Measurements from ENCODE around the gene ELOVL7. TPM values are rescaled to one million over a fixed set of nuclear protein-coding genes. Genes with fewer than 3 reads are reported as not detected.

The ELOVL7 gene
- polyA plus RNA-seq (2011; rRNA removed) (0.06 and 0.11 TPM in 2 replicates), polyA minus RNA-seq (2011; rRNA and poly(A)+ RNA removed) (not detected in 2 replicates)

DNA sequence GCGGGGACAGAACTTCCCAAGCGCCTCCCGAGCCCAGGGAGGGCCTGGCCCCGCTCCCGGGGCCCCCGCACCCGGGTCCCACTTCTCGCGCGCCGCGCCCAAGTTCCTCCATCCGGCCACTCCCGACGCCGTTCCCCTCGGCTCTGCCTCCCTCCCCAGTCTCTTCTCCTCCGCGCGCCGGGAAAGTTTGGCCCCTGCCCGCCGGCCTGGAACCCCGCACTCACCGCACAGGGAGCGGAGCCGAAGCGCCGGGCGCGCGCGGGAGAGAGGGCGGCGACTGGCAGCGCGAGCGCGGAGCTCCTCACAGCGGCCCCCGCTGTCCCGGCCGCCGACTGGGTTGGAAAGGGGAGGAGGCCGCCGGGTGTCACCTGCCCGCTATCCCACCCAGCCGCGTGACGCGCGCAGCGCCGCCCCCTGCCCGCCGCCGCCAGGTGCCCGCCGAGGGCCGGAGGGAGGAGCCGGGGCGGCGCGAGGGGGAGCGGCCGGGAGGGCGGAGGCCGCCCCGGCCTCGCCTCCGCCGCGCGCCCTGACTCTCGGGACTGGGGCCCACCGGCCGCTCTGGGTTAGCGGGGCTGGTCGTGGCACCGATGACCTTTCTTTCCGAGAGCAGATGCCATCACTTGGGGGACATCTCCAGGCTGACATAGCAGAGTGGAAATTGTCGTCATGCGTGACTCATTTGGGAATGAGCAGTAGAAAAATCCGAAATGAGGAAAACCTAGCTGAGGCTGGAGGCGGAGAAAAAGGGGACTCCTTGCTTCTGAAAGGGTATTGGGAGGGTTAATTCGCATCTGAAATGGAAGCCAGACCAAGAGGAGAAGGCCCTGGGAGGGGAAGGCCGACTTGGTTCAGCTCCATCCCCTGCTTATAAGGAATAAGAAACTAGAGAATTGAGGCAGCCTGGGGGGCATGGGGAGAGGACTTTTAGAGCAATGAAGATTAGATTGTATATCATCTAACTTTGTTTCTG lies at the start of gene ELOVL7:
ELOVL7 (minus strand) TSS at position 334 of the 970 bp plus-strand sequence. CDS start 56,872 bp downstream, outside the sequence.
- POLR2A ChIA-PET = no interaction called here

DNA sequence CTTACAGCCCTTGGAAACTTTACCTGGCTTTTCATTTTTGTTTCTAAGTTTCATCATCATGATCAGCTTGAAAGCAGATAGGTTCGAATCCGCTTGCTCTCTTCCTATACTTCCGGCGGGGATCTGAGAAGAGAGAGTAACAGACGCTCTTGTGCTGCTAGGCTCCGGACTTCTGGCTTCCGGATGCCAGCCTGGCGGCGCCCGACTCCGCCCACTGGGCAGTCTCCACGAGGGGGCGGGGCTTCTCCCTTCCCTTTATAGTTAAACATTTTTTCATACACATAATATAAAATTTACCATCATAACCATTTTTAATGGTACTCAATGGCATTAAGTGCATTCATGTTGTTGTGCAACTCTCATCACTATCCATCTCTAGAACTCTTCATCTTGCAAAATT lies 49.5 kb upstream of the ELOVL7 start:
- Histone ChIP-seq H3K9me3 (ENCODE audit: control insufficient read depth, insufficient read depth, low read length) (no peaks in the 10 kb centered on the region; the same call in 1 of the 2 replicates), H3K4me3 (ENCODE audit: low read depth, low read length) (no peak overlapping the region), H3K27me3 (ENCODE audit: control insufficient read depth, insufficient read depth, low read length) (no peaks in the 10 kb centered on the region), H3K27ac (ENCODE audit: low read depth, low read length) (no peak overlapping the region)
- POLR2A ChIA-PET = interaction anchor here (0.7 kb wide), 1 partner anchor 9 kb away, joined by 5 read pairs; no protein-coding TSS in a partner anchor
- CTCF ChIA-PET = no interaction called here
- DNase-seq (ENCODE audit: low read depth, low spot score) = no peak
- TF ChIP-seq CTCF (IDR thresholded peaks at IDR 0.05; ENCODE audit: low read depth, low read length) = no peak

More for the DNA sequence above, at the start of gene ELOVL7:
- Histone ChIP-seq H3K4me3 (ENCODE audit: low read depth, low read length) (peak within 1 kb of the TSS; percentile 62), H3K9me3 (ENCODE audit: control insufficient read depth, insufficient read depth, low read length) (no peaks in the 10 kb centered on the region), H3K27me3 (ENCODE audit: control insufficient read depth, insufficient read depth, low read length) (peaks cover 34% of the 10 kb centered on the region), H3K27ac (ENCODE audit: low read depth, low read length) (no peak within 1 kb of the TSS)
- no peak for DNase-seq (ENCODE audit: low read depth, low spot score)
- CTCF ChIA-PET = interaction anchor here (0.7 to 2.5 kb wide), 6 partner anchors 11 to 742 kb away, joined by 3 to 6 read pairs (median 3); partner anchors contain the start of gene DEPDC1B
- TF ChIP-seq CTCF (IDR thresholded peaks at IDR 0.05; ENCODE audit: low read depth, low read length) = peak; percentile 32

- ChIA-PET CTCF (no interaction called here), POLR2A (no interaction called here)
- H3K4me3 ChIP-seq (ENCODE audit: low read depth, low read length) = no peak overlapping the region
Measured at GRCh38 chr5:60891667-60892066, 47.6 kb upstream of the ELOVL7 start.

GRCh38 chr5:60888359-60889061 lies 44.4 kb upstream of the ELOVL7 start:
- CTCF ChIA-PET = interaction anchor here (0.6 to 1.2 kb wide), 2 partner anchors 208 to 220 kb away, joined by 3 read pairs; no protein-coding TSS in a partner anchor
- Histone ChIP-seq H3K27ac (ENCODE audit: low read depth, low read length) (no peak overlapping the region), H3K9me3 (ENCODE audit: control insufficient read depth, insufficient read depth, low read length) (no peaks in the 10 kb centered on the region; the same call in 1 of the 2 replicates), H3K4me3 (ENCODE audit: low read depth, low read length) (no peak overlapping the region), H3K27me3 (ENCODE audit: control insufficient read depth, insufficient read depth, low read length) (no peaks in the 10 kb centered on the region)
- DNase-seq (ENCODE audit: low read depth, low spot score) = no peak
- TF ChIP-seq CTCF (IDR thresholded peaks at IDR 0.05; ENCODE audit: low read depth, low read length) = no peak
- POLR2A ChIA-PET = no interaction called here

More at GRCh38 chr5:60891667-60892066, 47.6 kb upstream of the ELOVL7 start:
- DNase-seq (ENCODE audit: low read depth, low spot score) = no peak
- no peak for TF ChIP-seq CTCF (IDR thresholded peaks at IDR 0.05; ENCODE audit: low read depth, low read length)
- Histone ChIP-seq H3K27ac (ENCODE audit: low read depth, low read length) (no peak overlapping the region), H3K9me3 (ENCODE audit: control insufficient read depth, insufficient read depth, low read length) (no peaks in the 10 kb centered on the region; the same call in 1 of the 2 replicates), H3K27me3 (ENCODE audit: control insufficient read depth, insufficient read depth, low read length) (no peaks in the 10 kb centered on the region)

All from AG04450 (cell line).